ENCODE data around the gene PAK2. TPM values are rescaled to one million over a fixed set of nuclear protein-coding genes. Genes with fewer than 3 reads are reported as not detected.

The PAK2 gene
- total RNA-seq, 1 donor from 2014 or later: 96.4 TPM

- DNase-seq (ENCODE audit: low read depth, low spot score): no peak
- Mint-ChIP-seq H3K9me3 (peaks cover 3% of the 10 kb centered on the region), H3K4me3 (no peak overlapping the region), H3K27me3 (ENCODE audit: low read depth) (no peaks in the 10 kb centered on the region), H3K27ac (ENCODE audit: unreplicated experiment) (no peak overlapping the region), H3K4me1 (peaks cover 34% of the 10 kb centered on the region), H3K36me3 (ENCODE audit: low read depth) (peaks cover 9% of the 10 kb centered on the region)
- TF ChIP-seq CTCF (conservative IDR thresholded peaks at IDR 0.05): no peak
Measured at GRCh38 chr3:196771067-196771466, 31.4 kb downstream of the PAK2 start.

GRCh38 chr3:196772102-196772501, 32.4 kb downstream of the PAK2 start:
- peak overlapping the region; percentile 30 for H3K27ac Mint-ChIP-seq (ENCODE audit: unreplicated experiment)
- no peak for DNase-seq (ENCODE audit: low read depth, low spot score)
- no peak for TF ChIP-seq CTCF (conservative IDR thresholded peaks at IDR 0.05)
- peaks cover 9% of the 10 kb centered on the region for H3K36me3 Mint-ChIP-seq (ENCODE audit: low read depth)
- peaks cover 3% of the 10 kb centered on the region for H3K9me3 Mint-ChIP-seq
- no peak overlapping the region for H3K4me3 Mint-ChIP-seq
- H3K27me3 Mint-ChIP-seq (ENCODE audit: low read depth): no peaks in the 10 kb centered on the region
- peaks cover 34% of the 10 kb centered on the region for H3K4me1 Mint-ChIP-seq

GRCh38 chr3:196772897-196773296, 33.2 kb downstream of the PAK2 start:
- Mint-ChIP-seq H3K27ac (ENCODE audit: unreplicated experiment) (no peak overlapping the region), H3K9me3 (peaks cover 3% of the 10 kb centered on the region), H3K36me3 (ENCODE audit: low read depth) (peaks cover 13% of the 10 kb centered on the region), H3K27me3 (ENCODE audit: low read depth) (no peaks in the 10 kb centered on the region), H3K4me1 (peaks cover 39% of the 10 kb centered on the region), H3K4me3 (peak overlapping the region; percentile 18)
- no peak for DNase-seq (ENCODE audit: low read depth, low spot score)
- no peak for TF ChIP-seq CTCF (conservative IDR thresholded peaks at IDR 0.05)

GRCh38 chr3:196774191-196774820, 34.6 kb downstream of the PAK2 start:
- no peak overlapping the region for H3K4me3 Mint-ChIP-seq
- no peaks in the 10 kb centered on the region for H3K27me3 Mint-ChIP-seq (ENCODE audit: low read depth)
- H3K27ac Mint-ChIP-seq (ENCODE audit: unreplicated experiment): no peak overlapping the region
- no peak for TF ChIP-seq CTCF (conservative IDR thresholded peaks at IDR 0.05)
- peaks cover 3% of the 10 kb centered on the region for H3K9me3 Mint-ChIP-seq
- peaks cover 23% of the 10 kb centered on the region for H3K36me3 Mint-ChIP-seq (ENCODE audit: low read depth)
- H3K4me1 Mint-ChIP-seq: peaks cover 47% of the 10 kb centered on the region
- no peak for DNase-seq (ENCODE audit: low read depth, low spot score)

DNA sequence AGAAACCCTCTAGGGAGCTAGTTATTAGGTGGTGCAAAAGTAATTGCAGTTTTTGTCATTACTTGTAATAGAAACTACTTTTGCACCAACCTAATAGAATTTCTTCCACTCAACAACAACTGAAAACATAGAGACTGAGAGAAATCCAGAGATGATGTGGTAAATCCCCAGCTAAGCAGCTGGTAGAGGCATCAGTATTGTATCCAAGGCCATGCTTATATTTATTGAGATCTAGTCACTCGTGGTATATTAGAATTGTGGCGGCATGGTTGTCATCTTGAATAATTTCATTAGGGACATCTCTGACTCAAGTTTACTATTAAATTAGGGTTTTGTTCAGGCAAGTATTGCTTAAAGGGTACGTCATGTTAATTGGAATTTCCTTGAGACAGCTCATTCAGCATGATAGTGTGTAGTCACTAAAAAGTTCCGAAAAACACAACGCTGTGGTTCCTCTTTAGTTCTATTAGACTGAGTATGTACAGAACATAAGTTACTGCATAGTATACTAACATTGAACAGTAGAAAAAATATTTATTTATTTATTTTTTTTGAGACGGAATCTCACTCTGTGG, 35.3 kb downstream of the PAK2 start:
- Mint-ChIP-seq H3K9me3 (peaks cover 5% of the 10 kb centered on the region), H3K4me1 (peaks cover 47% of the 10 kb centered on the region), H3K4me3 (no peak overlapping the region), H3K27ac (ENCODE audit: unreplicated experiment) (no peak overlapping the region), H3K27me3 (ENCODE audit: low read depth) (no peaks in the 10 kb centered on the region), H3K36me3 (ENCODE audit: low read depth) (peaks cover 27% of the 10 kb centered on the region)
- DNase-seq (ENCODE audit: low read depth, low spot score): no peak
- TF ChIP-seq CTCF (conservative IDR thresholded peaks at IDR 0.05): no peak
